Inflammatory macrophage treated with lipopolysaccharide for 4 hours (primary cell): Measurements from ENCODE around the gene DBP.

ENCODE experiments used
- DNase-seq: peaks from one replicate; pipeline ENCODE4 v3.0.0-alpha.2; 2020

Gene DBP

DNA sequence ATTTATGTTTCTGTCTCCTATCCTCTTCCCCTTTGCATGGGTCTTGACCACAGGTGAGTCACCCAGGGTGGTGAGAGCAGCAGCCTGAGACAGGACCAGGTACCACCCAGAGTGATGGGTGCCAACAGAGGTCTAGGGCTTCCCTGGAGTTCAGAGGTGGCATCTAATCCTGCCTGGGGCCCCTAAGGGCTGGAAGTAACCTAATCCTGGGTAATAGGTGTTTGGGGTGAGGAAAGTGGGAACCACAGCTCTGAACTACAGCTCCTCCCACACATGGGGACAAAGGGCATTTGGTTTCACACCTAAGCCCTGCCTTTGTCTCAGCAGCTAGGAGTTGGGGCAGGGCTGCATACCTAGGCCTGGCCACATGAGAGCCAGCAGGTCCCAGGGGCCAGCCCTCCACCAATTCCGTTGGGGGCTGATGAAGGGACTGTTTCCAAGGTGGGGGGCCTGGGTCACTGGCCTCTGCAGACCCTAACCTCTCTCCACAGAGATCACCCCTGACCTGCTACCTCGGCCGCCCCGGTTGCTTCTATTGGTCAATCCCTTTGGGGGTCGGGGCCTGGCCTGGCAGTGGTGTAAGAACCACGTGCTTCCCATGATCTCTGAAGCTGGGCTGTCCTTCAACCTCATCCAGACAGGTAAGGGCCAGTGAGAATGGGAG is 9.8 kb downstream of the DBP start:
- DNase-seq = no peak

DNA sequence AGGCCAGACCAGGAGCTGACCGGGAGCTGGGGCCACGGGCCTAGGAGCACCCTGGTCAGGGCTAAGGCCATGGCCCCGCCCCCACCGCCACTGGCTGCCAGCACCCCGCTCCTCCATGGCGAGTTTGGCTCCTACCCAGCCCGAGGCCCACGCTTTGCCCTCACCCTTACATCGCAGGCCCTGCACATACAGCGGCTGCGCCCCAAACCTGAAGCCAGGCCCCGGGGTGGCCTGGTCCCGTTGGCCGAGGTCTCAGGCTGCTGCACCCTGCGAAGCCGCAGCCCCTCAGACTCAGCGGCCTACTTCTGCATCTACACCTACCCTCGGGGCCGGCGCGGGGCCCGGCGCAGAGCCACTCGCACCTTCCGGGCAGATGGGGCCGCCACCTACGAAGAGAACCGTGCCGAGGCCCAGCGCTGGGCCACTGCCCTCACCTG is 11.3 kb downstream of the DBP start:
- no peak for DNase-seq

DNA sequence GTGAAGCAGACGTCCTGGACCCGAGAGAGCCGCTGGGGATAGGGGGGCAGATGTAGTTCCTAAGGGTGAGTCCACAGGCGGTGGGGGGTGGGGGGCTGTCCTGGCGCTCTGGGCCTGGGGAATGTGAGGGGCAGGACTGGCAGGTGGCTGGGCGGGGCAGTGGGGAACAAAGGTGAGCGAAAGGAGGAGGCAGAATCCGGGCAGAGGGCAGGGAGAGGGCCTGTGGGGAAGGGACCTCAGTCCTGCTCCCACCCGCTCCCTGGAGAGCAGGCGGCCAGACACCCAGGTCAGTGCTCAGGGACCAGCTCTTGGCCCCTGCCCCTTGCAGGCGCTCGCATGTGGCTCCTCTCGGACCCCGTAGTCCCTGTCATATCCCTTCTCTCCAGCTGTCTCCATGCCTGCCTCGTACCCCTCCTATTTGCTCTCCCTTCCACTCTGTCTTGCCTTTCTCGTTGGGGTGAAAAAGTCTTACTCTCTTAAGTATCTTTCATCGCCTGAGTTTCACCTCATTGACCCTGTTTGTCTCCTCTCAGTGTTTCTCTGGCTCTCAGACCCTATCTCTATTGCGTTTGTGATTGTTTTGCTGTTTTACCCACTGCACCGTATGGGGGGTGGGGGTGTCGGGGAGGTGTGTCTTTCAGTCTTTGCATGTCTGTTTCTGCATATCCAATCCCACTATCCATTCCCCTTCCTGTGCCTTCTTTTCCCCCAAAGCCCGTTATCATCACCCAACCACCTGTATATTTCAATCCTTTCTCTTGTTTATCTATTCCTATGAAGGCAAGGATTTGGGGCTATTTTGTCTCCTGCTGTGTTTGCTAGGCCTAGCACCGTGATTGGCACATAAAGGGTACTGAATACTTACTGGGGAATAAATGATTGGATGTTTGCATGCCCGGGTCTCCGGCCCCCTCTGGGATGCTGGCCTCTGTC is 12.1 kb downstream of the DBP start:
- no peak for DNase-seq

DNA sequence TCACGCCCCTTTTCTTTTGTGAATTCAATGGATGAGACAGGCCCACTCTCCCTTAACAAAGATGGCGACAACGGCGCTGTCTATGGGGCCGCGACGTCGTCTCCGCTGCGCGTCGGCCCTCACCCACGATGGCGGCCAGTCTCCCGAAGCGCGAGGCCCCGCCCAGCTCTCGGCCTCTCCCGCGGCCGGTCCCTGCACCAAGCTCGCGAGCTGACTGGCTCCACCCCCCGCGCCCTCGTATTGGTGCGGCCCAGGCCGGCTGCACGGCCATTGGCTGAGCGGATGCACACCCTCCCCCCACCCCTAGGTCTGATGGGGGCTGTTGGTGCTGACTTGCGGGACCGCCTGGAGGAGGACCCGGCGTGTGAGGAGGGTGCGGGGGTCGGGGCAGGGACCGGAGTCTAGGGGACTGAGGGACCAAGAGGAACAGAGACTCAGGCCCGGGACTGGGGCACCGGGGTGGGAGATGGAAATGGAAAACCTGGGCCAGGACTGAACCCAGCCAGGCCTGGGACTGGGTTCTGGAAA is 13.0 kb downstream of the DBP start:
- peak; percentile 93 for DNase-seq

DNA sequence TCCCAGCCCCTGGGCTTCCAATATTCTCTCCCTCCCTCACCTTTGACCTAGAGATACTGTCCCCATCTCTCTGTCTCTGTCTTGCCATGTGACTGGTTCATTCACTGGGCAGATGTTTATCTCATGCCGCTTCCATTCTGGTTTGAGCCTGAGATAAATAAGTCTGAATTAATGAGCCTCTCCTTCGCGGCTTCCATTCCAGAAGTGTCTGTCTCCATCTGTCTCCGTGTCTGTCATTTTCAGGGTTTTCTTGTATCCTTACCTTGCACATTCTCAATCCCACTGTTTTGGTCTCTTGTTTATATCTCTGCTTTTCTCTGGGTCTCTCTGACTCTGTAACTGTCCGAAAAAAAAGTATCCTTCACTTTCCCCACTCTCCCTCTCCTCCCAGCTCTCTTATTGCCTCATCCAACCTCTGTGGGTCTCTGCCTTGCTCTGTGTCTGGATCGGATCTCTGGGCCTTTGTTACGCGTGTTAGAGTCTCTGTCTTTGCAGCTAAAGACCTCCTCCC is 13.6 kb downstream of the DBP start:
- DNase-seq = no peak

DNA sequence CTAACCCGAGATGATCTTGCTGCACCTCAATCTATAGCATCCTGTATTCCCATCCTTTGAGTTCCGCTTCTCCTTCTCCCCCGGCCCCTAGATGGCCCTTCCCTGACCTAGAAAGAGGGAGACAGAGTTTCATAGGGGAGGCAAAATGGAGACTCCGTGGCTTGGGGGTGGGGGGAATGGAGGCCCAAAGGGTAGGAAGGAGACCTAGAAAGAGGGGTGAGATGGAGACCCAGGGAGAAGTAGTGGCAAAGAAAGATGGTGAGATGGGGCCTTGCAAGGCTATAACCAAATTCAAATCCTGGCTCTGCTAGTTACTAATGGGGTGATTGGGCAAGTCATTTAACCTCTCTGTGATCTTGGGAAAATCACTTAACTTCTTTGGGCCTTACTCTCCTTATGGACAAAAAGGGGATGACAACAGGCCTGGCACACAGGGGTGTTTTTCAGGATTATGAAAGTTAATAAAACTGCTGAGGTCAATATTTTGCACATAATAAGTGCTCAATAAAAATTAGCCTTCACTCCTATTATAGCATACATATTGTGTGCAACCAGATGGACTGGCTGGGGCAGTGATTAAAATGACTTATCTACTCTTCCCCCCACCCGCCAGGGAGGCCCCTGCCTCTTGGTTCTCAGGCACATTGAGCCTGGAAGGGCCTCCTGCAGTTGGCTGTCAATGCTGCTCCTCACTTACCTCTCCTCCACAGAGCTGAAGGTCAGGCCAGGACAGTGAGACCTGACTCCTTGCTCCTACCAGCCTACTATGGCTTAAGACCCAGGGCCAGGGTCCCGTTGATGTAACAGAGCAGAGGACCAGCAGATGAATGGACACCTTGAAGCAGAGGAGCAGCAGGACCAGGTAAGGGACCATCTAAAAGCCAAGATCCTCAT is 17.2 kb downstream of the DBP start:
- DNase-seq = peak; percentile 40

DNA sequence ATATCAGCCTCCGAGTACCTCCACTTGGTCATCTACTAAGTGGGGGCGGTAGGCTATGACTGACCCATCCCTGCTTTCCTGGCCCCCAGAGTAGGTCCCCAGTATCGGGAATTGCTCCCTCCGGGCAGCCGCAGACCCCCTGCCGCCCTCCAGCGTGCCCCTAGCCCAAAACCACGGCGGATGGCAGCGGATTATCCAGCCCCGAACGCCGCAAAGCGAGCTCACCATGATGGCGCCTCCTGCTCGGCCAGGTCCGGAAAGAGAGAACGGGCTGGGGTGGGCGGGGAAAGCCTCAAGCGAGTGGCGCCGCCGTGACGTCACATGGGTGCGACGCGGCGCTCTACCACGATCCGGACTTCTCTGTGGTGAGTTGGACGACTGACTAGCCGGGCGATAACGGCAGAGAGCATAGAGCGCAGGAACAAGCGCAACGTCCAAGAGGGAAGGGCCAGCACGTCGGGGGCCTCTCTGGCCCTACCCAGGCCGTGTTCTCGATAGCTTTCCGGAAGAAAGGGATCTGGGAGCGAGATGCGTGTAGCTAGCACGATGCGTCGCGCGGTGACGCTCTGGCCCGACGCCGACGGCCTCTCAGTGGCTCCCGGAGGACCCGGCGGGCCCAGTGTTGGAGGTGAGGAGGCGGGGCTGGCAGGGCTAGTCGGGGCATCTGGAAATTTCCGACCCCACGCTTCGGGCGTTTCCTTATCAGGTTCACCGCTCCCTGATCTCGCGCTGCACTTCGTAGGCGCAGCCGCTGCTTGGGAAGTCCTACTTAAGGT is 18.1 kb downstream of the DBP start, which contains the start of the genes RPL18 and SPHK2:
Gene RPL18 (minus strand): TSS at position 263 of the 776 bp plus-strand sequence. CDS start 35 bp downstream, at position 228.
Gene SPHK2 (plus strand): TSS at position 591 of the 776 bp plus-strand sequence. CDS start 1,009 bp downstream, outside the sequence.
- peak; percentile 98 for DNase-seq

DNA sequence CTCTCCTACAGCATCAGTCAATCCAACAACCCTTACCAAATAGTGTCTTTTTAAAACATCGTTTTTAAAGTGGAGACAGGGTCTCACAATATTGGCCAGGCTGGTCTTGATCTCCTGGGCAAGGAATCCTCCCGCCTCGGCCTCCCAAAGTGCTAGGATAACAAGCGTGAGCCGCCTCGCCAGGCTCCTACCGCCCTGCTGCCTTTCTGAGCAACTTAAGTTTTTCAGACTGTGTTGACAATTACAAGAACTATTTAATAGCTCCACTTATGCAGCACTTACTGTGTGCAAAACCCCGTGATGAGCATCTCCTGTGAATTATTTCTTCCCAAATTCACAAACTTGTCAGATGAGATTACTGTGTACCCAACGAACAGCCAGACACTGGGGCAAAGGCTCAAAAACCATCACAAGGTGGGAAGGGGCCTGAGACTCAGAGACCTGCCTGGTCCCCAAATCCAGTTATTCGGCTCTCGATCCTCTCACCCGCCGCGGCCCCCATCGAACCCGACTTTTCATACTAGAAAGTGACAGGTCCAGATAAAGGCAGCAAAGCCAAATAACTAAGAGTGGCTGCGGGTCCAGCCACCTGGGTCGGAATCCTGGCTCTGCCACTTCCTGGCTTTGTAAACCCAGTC is 18.8 kb downstream of the DBP start:
- DNase-seq = no peak

DNA sequence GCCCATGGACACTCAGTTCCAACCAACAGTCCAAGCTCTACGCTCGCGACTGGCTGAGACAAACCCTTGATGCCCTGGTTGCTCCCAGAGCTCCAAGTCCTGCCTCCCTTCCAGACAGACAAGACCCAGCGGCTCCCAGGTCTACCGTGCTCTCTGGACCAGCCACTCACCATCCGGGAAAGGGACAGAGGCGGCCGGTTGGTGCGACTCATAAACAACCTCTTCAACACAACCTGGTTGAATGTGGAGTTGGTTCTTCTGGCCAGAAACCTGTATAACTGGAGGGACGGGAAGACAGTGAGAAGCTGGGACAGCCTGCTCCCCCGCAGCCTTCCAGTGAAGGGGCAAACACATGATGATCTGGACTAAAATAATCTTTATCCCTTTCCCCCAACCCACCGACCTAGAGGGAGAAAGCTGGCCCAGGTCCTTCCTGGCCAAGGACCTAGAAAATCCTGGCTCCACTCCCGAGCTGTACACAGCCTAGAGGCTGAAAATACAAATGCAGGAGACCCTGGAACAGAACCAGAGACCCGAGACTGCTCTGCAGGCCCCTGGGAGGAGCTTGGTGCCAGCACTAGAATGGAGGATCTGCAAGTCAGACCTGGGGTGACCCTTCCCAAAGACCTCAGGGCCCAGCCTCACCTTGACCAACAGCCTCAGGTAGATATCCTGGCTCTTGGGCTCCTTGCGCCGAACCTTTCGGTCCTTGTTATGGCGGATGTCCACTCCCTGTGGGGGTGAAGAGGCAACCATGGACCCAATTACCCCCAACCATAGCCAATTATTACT is 19.8 kb downstream of the DBP start:
- no peak for DNase-seq

DNA sequence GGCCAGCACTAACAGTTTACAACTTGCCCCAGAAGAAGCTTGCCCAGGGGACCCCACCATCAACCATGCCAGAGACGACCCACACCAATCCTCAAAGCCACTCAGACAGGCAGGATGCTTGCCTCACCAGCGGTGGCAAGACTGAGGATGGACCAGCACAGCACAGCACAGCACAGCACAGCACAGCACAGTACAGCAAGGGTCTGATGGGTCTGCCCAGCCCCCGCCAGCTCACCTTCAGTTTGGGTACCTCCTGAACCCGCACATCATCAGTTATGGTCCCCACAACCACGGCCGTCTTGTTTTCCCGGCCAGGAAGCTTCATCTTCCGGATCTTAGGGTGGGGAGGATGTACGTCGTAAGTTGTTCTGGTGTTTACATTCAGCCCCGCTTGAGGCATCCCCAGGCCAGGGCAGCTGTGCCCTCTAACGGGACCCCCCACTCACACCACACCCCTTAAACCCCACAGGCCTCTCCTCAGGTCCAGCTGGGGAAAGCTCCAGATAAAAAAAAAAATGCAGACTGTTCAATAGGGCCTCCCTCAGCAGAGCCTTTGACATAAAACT is 20.6 kb downstream of the DBP start:
- no peak for DNase-seq

DNA sequence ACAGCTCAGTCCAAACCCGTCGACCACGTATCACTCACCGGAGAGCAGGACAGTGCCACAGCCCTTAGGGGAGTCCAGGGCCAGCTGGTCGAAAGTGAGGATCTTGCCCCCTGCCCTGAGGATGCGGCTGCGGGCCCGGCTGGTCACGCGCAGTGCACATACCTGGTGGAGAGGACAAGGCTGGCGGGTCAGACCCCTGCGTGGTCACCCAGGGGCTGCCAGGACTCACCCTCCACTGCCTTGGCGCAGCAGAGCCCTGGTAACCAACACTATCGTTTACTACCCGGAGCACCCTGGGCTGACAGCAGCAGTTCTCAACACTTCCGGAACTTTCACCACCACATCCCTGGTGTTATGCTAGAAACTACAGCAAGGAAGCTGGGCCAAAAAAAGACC is 21.1 kb downstream of the DBP start:
- DNase-seq = no peak

DNA sequence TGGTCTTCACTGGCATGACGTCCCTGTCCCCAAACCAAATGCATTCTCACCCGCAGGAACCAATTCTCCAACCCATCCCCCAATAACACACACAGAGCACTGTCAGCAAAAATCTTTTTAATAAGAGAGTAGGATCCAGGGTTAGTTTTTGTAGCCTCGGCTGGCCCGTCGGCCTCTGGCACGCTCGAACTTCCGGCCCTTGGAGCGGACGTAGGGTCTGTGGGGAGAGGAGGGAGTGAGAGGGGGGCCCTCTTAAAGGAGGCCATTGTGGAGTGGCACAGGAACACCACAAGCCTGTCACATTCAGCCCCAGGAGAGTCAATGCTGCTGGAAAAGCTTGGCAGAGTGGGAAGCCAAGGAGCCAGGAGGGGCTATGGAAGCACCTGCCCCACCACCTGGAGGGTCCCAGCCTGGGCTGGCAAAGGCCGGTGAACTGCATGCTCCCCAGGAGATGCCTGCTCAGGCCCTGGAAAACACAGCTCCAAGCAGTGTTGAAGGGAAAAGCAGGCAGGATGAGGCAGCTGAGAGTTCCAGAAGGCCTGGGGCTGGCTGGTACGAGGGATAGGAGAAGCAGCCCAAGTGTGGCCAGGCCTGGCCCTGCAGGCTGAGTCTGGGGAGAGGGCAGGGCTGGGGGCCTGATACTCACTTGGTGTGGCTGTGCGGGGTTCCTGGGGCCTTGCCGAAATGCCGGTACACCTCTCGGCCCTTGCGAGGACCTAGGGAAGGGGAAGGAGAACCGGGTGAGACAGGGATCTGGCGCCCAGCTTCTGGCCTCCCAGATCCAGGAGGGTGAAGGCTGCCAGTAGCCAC is 21.7 kb downstream of the DBP start:
- no peak for DNase-seq

DNA sequence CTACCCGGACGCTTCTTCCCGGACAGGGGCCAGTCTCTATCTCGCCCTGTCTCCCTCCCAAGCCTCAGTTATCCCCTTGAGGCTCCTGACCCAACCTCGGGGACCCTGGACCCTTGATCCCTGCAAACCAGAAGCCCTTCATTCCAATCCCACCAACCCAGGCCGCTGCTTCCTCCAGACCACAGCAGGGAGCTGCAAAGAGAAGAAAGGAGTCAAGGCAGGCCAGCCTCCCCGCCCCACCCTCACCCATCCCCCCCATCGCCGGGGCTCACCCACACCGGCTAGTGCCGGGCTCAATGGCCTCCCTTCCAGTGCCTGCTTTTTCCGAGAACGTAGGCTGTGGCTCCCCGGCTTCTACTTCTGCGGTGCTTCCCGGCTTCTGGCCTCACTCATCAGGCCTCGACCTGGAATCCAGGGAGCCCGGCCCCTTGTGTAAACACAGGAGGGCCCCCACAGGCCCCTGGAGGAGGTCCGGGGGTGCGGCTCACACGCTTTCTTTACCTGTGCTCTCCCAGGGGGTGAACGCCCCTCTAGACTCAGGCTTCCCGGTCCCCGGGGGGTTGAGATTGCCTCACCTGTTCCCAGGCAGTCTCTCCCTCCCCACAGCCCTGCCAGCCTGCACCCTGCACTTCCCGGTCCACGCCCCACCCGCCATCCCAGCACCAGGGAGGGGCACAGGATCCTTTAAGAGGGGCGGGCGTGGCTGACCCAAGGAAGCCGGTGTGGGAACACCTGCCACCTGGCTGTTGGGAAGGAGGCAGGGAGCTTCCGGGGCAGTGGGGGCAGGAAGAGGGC is 22.5 kb downstream of the DBP start, which contains the start of gene FAM83E:
Gene FAM83E (minus strand): TSS at position 641 of the 795 bp plus-strand sequence. CDS start 1,704 bp downstream, outside the sequence.
- no peak for DNase-seq

DNA sequence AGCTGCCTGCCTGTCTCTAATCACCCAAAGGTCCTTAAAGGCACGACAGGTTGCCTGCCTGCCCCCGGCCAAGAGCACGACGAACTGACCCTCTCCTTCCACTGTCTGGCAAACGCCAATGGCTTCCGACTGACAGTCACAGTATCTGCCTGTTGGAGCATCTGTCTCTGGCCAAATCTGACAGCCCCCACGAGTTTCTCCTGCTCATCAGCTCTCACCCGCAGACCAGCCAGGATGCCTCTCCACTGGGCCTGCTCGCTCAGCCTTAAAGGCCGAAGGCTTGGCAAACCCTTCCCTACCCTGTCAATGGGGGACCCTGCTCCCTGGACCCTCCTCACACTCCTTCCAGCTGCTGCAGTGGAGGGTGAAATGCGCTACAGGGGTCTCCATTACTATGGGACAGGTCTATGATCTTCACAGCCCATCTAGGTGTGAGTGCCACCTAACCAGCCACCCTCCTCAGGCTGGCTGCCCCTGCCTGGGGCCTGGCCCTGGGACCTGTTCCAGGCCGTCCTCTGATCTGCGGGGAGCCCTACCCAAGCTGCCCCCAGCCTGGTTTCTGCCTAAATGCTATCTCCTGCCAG is 23.2 kb downstream of the DBP start:
- DNase-seq = no peak

DNA sequence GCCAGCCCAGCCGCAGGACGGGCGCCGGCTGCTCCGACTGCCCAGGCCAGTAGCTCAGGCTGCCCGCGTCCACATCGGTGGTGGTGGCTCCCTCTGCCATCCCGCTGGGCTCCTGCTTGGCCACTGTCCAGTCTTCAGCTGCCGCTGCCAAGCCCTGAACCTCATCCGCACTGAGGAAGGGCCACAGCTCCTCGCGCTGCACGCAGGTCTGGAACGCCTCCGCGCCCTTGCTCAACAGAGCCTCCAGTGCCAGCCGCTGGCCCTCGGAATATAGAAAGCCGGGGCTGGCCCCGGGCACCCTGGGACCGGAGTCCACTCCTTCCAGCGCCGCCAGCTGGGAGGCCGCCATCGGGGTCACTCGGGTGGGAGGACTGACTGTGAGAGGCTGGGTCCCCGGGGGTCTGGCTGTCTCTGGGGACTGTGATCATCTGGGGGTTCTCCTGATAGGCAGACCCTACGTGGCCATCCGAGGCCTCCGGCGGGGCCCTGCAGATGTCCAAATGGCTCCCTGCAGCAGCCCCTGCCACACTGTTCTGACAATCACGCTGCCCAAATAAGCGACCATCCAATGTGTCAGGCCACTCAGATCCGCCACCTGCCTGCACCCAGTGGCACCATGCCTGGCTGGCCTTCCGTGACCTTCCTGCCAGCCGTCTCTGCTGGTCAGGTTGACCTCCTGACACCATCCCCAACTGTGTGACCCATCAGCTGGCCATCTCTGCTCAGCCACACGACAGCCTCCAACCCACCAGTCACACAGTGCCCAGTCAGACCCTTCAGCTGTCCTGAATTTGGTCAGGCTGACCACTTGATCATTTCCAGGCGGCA is 23.9 kb downstream of the DBP start:
- DNase-seq = no peak

DNA sequence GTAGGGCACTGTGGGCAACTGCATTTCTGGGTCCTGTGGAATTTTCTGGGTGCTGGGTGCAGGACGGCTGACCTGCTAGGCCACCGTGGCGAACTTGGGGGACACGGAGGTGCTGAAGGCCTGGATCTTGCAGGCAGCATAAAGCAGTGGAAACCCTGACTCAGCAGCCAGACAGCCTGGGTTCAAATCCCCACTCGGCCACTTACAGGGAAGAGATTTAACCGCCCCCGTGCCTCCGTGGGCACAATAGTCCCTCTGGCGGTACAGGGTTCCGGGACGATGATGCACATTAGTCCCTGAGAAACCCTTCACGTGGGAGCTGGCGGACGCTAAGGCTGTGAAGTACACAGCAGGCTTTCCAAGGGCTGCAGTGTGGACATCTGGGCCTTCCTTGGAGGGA is 25.3 kb downstream of the DBP start:
- no peak for DNase-seq
